Transverse colon (tissue), 4 donors: ENCODE data around the gene CHP1. TPM values are rescaled to one million over a fixed set of nuclear protein-coding genes. Genes with fewer than 3 reads are reported as not detected.

Experiments
- DNase-seq: peaks from one replicate; pipeline ENCODE4 v3.0.0-alpha.2; 2019
- H3K27ac ChIP-seq, 4 donors: fragments of 200-600 bp; sonication (generic); 2 replicates each; pipeline ENCODE4 v1.5.1; 2016 to 2018; ENCODE audit warnings: inconsistent platforms in 4 of 4
- H3K27me3 ChIP-seq: fragments of 200-600 bp; sonication (generic); 2 replicates; pipeline ENCODE4 v1.5.1; 2017; ENCODE audit warnings: inconsistent platforms
- H3K36me3 ChIP-seq, 4 donors: fragments of 200-600 bp; sonication (generic); 2 replicates each; pipeline ENCODE4 v1.5.1; 2017 to 2019; ENCODE audit warnings: inconsistent platforms in 4 of 4
- H3K4me1 ChIP-seq, 4 donors: fragments of 200-600 bp; sonication (generic); 2 replicates each; pipeline ENCODE4 v1.5.1; 2017 to 2020; ENCODE audit warnings: inconsistent platforms in 4 of 4
- H3K4me3 ChIP-seq, 4 donors: fragments of 200-600 bp; sonication (generic); 1 replicate in 1 of 4; 2 replicates in 3 of 4; pipeline versions ENCODE4 v1.5.1 to v1.6.1; 2017 to 2019; ENCODE audit warnings: inconsistent platforms in 4 of 4
- H3K9me3 ChIP-seq, 2 donors: fragments of 200-600 bp; sonication (generic); 2 replicates each; pipeline ENCODE4 v1.5.1; 2017 to 2019; ENCODE audit warnings: inconsistent platforms in 2 of 2
- EP300 ChIP-seq: sonication (generic); formaldehyde crosslinking; IDR thresholded peaks from one replicate; pipeline ENCODE4 v1.6.1; 2017; ENCODE audit warnings: antibody characterized with exemption, low read depth
- POLR2A ChIP-seq: fragments of 450-650 bp; IDR thresholded peaks from one replicate; pipeline ENCODE4 v1.6.1; 2016; ENCODE audit warnings: antibody characterized with exemption, mild to moderate bottlenecking, moderate library complexity
- POLR2AphosphoS5 ChIP-seq, 3 donors: sonication (generic); formaldehyde crosslinking; IDR thresholded peaks; one replicate each; pipeline ENCODE4 v1.6.1; 2016; ENCODE audit warnings: antibody characterized with exemption in 3 of 3
- WGBS, 2 donors: methylation state at CpG; one replicate each; pipeline ENCODE4 v1.1.5; 2018; ENCODE audit warnings: low coverage in 1 of 2; 5-methylcytosine and 5-hydroxymethylcytosine counted together
- in situ Hi-C, 4 donors: fragments of 200-750 bp; cut with MboI; loops; one replicate each; pipeline versions ENCODE4 v1.15.0 to v1.15.1; 2017; ENCODE audit warnings: low sequenced_read_pairs in 3 of 4, low pct_ligation_motif_present in 1 of 4, low pct_unique_long_range_greater_than_20kb in 1 of 4
- intact Hi-C: fragments of 100-400 bp; cut with DNase I; formaldehyde crosslinking; loops from one replicate; pipeline ENCODE4 v1.15.1; 2023; ENCODE audit warnings: low total_unique reads
- total RNA-seq, 4 donors: library from RNA; depleted of rRNA; stranded (reverse); fragments of >200 nt; gene quantifications; one replicate each; pipeline ENCODE4 v1.1.0, GENCODE V29; 2016
- TF ChIP-seq, protein P1 (sequence below), 5 experiments: fragments of 200-600 bp in 3 of 5; fragments of 450-650 bp in 2 of 5; sonication (generic) in 3 of 5; IDR thresholded peaks; 1 replicate in 2 of 5; 2 replicates in 3 of 5; pipeline ENCODE4 v1.5.1; 2016 to 2017; ENCODE audit warnings: antibody characterized with exemption in 5 of 5, inconsistent platforms in 3 of 5, mild to moderate bottlenecking in 2 of 5, moderate library complexity in 1 of 5

The CHP1 gene
- total RNA-seq, 4 donors from 2014 or later, result 321 to 818 (median 572) TPM

DNA sequence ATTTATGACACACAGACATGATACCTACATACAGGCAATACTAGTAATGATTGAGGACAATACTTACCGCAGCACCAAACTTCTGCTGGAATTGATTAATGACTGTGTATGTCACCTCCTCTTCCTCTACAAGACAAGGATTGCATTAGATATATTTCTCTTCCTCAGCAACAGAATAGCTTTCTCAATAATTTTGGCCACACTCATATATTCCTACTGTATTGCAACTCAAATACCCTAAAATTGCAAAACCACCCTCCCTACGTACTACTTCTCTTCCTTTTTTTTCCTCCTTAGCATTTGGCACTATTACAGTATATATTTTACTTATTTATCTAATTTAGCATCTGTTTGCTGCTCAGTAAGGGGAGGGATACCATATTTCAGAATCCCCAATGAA, 15.4 kb upstream of the CHP1 start:
- WGBS, 2 donors, result 73 to 94% methylated on average over 2 of the region's 2 CpGs
- Histone ChIP-seq H3K4me1 (no peaks in the 10 kb centered on the region), H3K9me3 (no peaks in the 10 kb centered on the region), H3K27me3 (peaks cover 11% of the 10 kb centered on the region), H3K36me3 (no peaks in the 10 kb centered on the region), H3K27ac (no peak overlapping the region), H3K4me3 (no peak overlapping the region)
- in situ Hi-C loops, result no loop called here
- no peak for DNase-seq
- no peak for TF ChIP-seq POLR2AphosphoS5 (IDR thresholded peaks at IDR 0.05)
- TF ChIP-seq, protein P1, sequence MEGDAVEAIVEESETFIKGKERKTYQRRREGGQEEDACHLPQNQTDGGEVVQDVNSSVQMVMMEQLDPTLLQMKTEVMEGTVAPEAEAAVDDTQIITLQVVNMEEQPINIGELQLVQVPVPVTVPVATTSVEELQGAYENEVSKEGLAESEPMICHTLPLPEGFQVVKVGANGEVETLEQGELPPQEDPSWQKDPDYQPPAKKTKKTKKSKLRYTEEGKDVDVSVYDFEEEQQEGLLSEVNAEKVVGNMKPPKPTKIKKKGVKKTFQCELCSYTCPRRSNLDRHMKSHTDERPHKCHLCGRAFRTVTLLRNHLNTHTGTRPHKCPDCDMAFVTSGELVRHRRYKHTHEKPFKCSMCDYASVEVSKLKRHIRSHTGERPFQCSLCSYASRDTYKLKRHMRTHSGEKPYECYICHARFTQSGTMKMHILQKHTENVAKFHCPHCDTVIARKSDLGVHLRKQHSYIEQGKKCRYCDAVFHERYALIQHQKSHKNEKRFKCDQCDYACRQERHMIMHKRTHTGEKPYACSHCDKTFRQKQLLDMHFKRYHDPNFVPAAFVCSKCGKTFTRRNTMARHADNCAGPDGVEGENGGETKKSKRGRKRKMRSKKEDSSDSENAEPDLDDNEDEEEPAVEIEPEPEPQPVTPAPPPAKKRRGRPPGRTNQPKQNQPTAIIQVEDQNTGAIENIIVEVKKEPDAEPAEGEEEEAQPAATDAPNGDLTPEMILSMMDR (IDR thresholded peaks at IDR 0.05), result no peak
- TF ChIP-seq POLR2A, result no peak
- TF ChIP-seq EP300, result no peak
- intact Hi-C loops, result no loop called here

- H3K27ac ChIP-seq, result no peak overlapping the region
- in situ Hi-C loops, result no loop called here
- H3K27me3 ChIP-seq, result peaks cover 11% of the 10 kb centered on the region
- H3K9me3 ChIP-seq, result no peaks in the 10 kb centered on the region
- no peak overlapping the region for H3K4me3 ChIP-seq
- intact Hi-C loops, result no loop called here
- no peaks in the 10 kb centered on the region for H3K36me3 ChIP-seq
- DNase-seq, result no peak
- WGBS, 2 donors, result 24 to 27% methylated on average over 1 of the region's 1 CpG
- no peaks in the 10 kb centered on the region for H3K4me1 ChIP-seq
- TF ChIP-seq POLR2AphosphoS5 (IDR thresholded peaks at IDR 0.05) (no peak), POLR2A (no peak), EP300 (no peak)
- TF ChIP-seq, protein P1 (IDR thresholded peaks at IDR 0.05), result no peak
These were observed 12.2 kb upstream of the CHP1 start for GRCh38 chr15:41218851-41219250.

DNA sequence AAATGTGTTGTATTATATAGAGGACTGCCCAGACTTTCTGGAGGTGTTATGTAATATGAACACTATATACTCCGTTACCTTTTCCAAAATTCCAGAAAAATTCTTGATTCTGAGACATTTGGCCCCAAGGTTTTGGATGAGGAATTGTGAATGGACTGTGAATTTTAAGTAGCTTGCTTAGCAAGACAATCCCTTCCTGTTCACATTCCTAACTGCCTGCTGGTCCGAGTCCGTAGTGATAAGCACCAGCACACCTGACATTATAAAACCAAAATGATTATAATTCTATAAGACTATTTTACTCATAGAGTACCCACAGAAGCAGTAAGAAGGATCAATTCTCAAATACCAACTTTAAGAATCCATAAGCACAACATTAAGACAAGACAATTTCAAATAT, 11.7 kb upstream of the CHP1 start:
- in situ Hi-C loops (no loop called here), intact Hi-C loops (no loop called here)

DNA sequence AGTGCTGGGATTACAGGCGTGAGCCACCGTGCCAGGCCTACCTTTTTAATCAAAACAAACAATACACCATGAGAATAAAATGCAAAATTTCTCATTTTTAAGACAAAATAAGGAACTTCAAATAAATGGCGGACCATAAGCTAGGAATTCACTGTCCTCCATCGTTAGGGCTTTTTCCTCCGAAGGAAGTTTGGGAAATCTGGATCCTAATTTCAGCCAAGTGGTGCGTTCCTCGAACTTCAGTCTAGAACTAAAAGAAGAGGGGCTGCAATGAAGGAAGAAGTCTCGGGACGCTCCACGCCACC, 771 bp upstream of the CHP1 start:
- Histone ChIP-seq H3K36me3 (no peaks in the 10 kb centered on the region), H3K4me3 (peak overlapping the region in 3 of 4 donors; percentile 10 to 99 (median 79)), H3K9me3 (no peaks in the 10 kb centered on the region), H3K27me3 (no peaks in the 10 kb centered on the region), H3K4me1 (peaks cover 4 to 44% (median 18%) of the 10 kb centered on the region in 4 donors), H3K27ac (peak overlapping the region; percentile 94 to 99 (median 96))
- intact Hi-C loops, result loop anchor here (2.0 kb wide), 1 partner anchor 113 kb away; the partner anchor contains the start of gene INO80
- 29 to 37% methylated on average over 6 to 10 of the region's 10 CpGs for whole genome bisulfite sequencing, 2 donors
- in situ Hi-C loops, result no loop called here
- no peak for DNase-seq
- TF ChIP-seq EP300 (no peak), POLR2AphosphoS5 (IDR thresholded peaks at IDR 0.05) (no peak), POLR2A (no peak)
- TF ChIP-seq, protein P1 (IDR thresholded peaks at IDR 0.05), result no peak

More for the DNA sequence above, 11.7 kb upstream of the CHP1 start:
- no peak overlapping the region for H3K4me3 ChIP-seq
- H3K27ac ChIP-seq, result no peak overlapping the region
- H3K4me1 ChIP-seq, result no peaks in the 10 kb centered on the region
- TF ChIP-seq POLR2AphosphoS5 (IDR thresholded peaks at IDR 0.05) (no peak), EP300 (no peak), POLR2A (no peak)
- TF ChIP-seq, protein P1 (IDR thresholded peaks at IDR 0.05), result no peak
- 60 to 61% methylated on average over 3 of the region's 3 CpGs for WGBS, 2 donors
- H3K36me3 ChIP-seq, result no peaks in the 10 kb centered on the region
- peaks cover 11% of the 10 kb centered on the region for H3K27me3 ChIP-seq
- DNase-seq, result no peak
- H3K9me3 ChIP-seq, result no peaks in the 10 kb centered on the region
